Activated CD8-positive, alpha-beta memory T cell treated with anti-CD3 and anti-CD28 coated beads, Interleukin-2, amount 50 U/mL, for 4 hours (primary cell): ENCODE measurements around the gene TMSB4X.
"Not testable (repeated sequence)": the region's sequence is repeated elsewhere in the genome, so short reads cannot be mapped to it uniquely, and the experiment has no call there.

Experiments used
- DNase-seq: peaks from one replicate; pipeline ENCODE4 v3.0.0-alpha.2; 2020

TMSB4X gene

GRCh38 chrX:12955882-12956703 is 18.8 kb upstream of the TMSB4X start:
- DNase-seq: peak; percentile 64

GRCh38 chrX:12956704-12957534 is 18.0 kb upstream of the TMSB4X start:
- DNase-seq: no peak

- no peak for DNase-seq
Observed at GRCh38 chrX:12958059-12958458, 16.9 kb upstream of the TMSB4X start.

- DNase-seq: no peak
Observed at GRCh38 chrX:12958461-12958860, 16.4 kb upstream of the TMSB4X start.

- no peak for DNase-seq
Observed at GRCh38 chrX:12961196-12961718, 13.7 kb upstream of the TMSB4X start.

GRCh38 chrX:12962041-12962504 is 12.8 kb upstream of the TMSB4X start:
- no peak for DNase-seq

- not testable (repeated sequence) for DNase-seq
Observed at GRCh38 chrX:12963210-12963850, 11.6 kb upstream of the TMSB4X start.

- DNase-seq: no peak
Observed at GRCh38 chrX:12965131-12965940, 9.6 kb upstream of the TMSB4X start.

GRCh38 chrX:12966151-12966550 is 8.8 kb upstream of the TMSB4X start:
- no peak for DNase-seq

- no peak for DNase-seq
Observed at GRCh38 chrX:12967711-12968465, 7.0 kb upstream of the TMSB4X start.

- no peak for DNase-seq
Observed at GRCh38 chrX:12970691-12971202, 4.2 kb upstream of the TMSB4X start.

GRCh38 chrX:12971282-12972003 is 3.5 kb upstream of the TMSB4X start:
- no peak for DNase-seq

- no peak for DNase-seq
Observed at GRCh38 chrX:12972243-12972642, 2.7 kb upstream of the TMSB4X start.

GRCh38 chrX:12972878-12973560 is 1.9 kb upstream of the TMSB4X start:
- DNase-seq: no peak

GRCh38 chrX:12973561-12974304 is 1.2 kb upstream of the TMSB4X start:
- peak; percentile 53 for DNase-seq

GRCh38 chrX:12974305-12974795 is 560 bp upstream of the TMSB4X start:
- peak; percentile 56 for DNase-seq

GRCh38 chrX:12975670-12975965 is 708 bp downstream of the TMSB4X start:
- no peak for DNase-seq

- DNase-seq: peak; percentile 46
Observed at GRCh38 chrX:12975991-12976558, 1.2 kb downstream of the TMSB4X start.
